ENCODE measurements around the gene IFT122. TPM values are rescaled to one million over a fixed set of nuclear protein-coding genes. Genes with fewer than 3 reads are reported as not detected.
A peak's percentile ranks its signal among the peaks of the same experiment; 100 is the strongest.

Gene IFT122
- total and polyA plus RNA-seq, 10 donors = 5.2 to 31.3 (median 18.1) TPM

GRCh38 chr3:129553171-129553570, 113.1 kb downstream of the IFT122 start:
- TF ChIP-seq CTCF (IDR thresholded peaks at IDR 0.05 in 8 of 11, conservative IDR thresholded peaks at IDR 0.05 in 3 of 11) = no peak
- TF ChIP-seq POLR2AphosphoS5 (IDR thresholded peaks at IDR 0.05) = peak in 1 of 3 donors; percentile 34
- H3K36me3 ChIP-seq = peaks cover 0 to 34% (median 16%) of the 10 kb centered on the region in 6 donors
- no peaks in the 10 kb centered on the region for H3K9me3 ChIP-seq
- no peak for DNase-seq
- H3K4me1 ChIP-seq = peaks cover 1 to 60% (median 30%) of the 10 kb centered on the region in 6 donors
- peak overlapping the region in 1 of 8 donors; percentile 3 for H3K27ac ChIP-seq
- 74 to 86% (median 81%) methylated on average over 3 to 6 of the region's 6 CpGs for WGBS, 5 donors
- no peaks in the 10 kb centered on the region for H3K27me3 ChIP-seq (replicated peaks in 1 of 7)
- no peak overlapping the region for H3K4me3 ChIP-seq
- intact Hi-C loops (cut with DNase I; ENCODE audit: low total_unique reads) = no loop called here

- no peak for DNase-seq
- no peak overlapping the region for H3K4me3 ChIP-seq
- peaks cover 6 to 65% (median 35%) of the 10 kb centered on the region in 6 donors for H3K4me1 ChIP-seq
- H3K27me3 ChIP-seq (replicated peaks in 1 of 7) = no peaks in the 10 kb centered on the region
- TF ChIP-seq CTCF (IDR thresholded peaks at IDR 0.05 in 8 of 11, conservative IDR thresholded peaks at IDR 0.05 in 3 of 11) = no peak
- no peak for TF ChIP-seq POLR2A (IDR thresholded peaks at IDR 0.05)
- peak in 1 of 3 donors; percentile 19 for TF ChIP-seq POLR2AphosphoS5 (IDR thresholded peaks at IDR 0.05)
- WGBS, 5 donors = 45 to 56% (median 52%) methylated on average over 15 of the region's 15 CpGs
- H3K36me3 ChIP-seq = peaks cover 0 to 39% (median 18%) of the 10 kb centered on the region in 6 donors
- H3K9me3 ChIP-seq = no peaks in the 10 kb centered on the region
- intact Hi-C loops (cut with DNase I; ENCODE audit: low total_unique reads) = no loop called here
- H3K27ac ChIP-seq = peak overlapping the region in 1 of 8 donors; percentile 14
Measured at GRCh38 chr3:129553719-129554118, 113.7 kb downstream of the IFT122 start.

GRCh38 chr3:129554356-129555152, 114.5 kb downstream of the IFT122 start:
- Histone ChIP-seq H3K27me3 (replicated peaks in 1 of 7) (no peaks in the 10 kb centered on the region), H3K4me3 (no peak overlapping the region), H3K9me3 (no peaks in the 10 kb centered on the region), H3K4me1 (peaks cover 11 to 74% (median 42%) of the 10 kb centered on the region in 6 donors), H3K36me3 (peaks cover 0 to 47% (median 18%) of the 10 kb centered on the region in 6 donors), H3K27ac (peak overlapping the region in 3 of 8 donors; percentile 14 to 31 (median 14))
- WGBS, 5 donors = 42 to 60% (median 54%) methylated on average over 10 to 13 of the region's 13 CpGs
- TF ChIP-seq POLR2AphosphoS5 (IDR thresholded peaks at IDR 0.05) (peak in 1 of 3 donors; percentile 23), CTCF (IDR thresholded peaks at IDR 0.05 in 8 of 11, conservative IDR thresholded peaks at IDR 0.05 in 3 of 11) (no peak)
- intact Hi-C loops (cut with DNase I; ENCODE audit: low total_unique reads) = no loop called here
- no peak for DNase-seq

- intact Hi-C loops (cut with DNase I; ENCODE audit: low total_unique reads) = no loop called here
- TF ChIP-seq POLR2AphosphoS5 (IDR thresholded peaks at IDR 0.05) (peak in 1 of 3 donors; percentile 20), POLR2A (IDR thresholded peaks at IDR 0.05) (no peak), CTCF (IDR thresholded peaks at IDR 0.05 in 8 of 11, conservative IDR thresholded peaks at IDR 0.05 in 3 of 11) (no peak)
- DNase-seq = no peak
- no peak overlapping the region for H3K4me3 ChIP-seq
- H3K27me3 ChIP-seq (replicated peaks in 1 of 7) = no peaks in the 10 kb centered on the region
- peaks cover 11 to 80% (median 45%) of the 10 kb centered on the region in 6 donors for H3K4me1 ChIP-seq
- H3K27ac ChIP-seq = peak overlapping the region in 2 of 8 donors; percentile 14
- peaks cover 0 to 53% (median 21%) of the 10 kb centered on the region in 6 donors for H3K36me3 ChIP-seq
- 67 to 79% (median 73%) methylated on average over 15 of the region's 15 CpGs for WGBS, 5 donors
- no peaks in the 10 kb centered on the region for H3K9me3 ChIP-seq
Measured at GRCh38 chr3:129555153-129555550, 115.1 kb downstream of the IFT122 start.

Measured in spleen (tissue), 11 donors.